ENCODE results near the gene GON7.

The GON7 gene

GRCh38 chr14:93156693-93157369 is 50.0 kb downstream of the GON7 start:
- DNase-seq (ENCODE audit: low read depth): no peak

GRCh38 chr14:93155667-93156066 is 51.2 kb downstream of the GON7 start:
- DNase-seq (ENCODE audit: low read depth): no peak

GRCh38 chr14:93153121-93153520 is 53.7 kb downstream of the GON7 start:
- DNase-seq (ENCODE audit: low read depth): no peak

All from stimulated activated CD8-positive, alpha-beta memory T cell treated with anti-CD3 and anti-CD28 coated beads, Interleukin-12 subunit alpha, Interleukin-12 subunit beta, amount 100 ng/mL, for 4 hours (primary cell).